ACC112 (cell line): ENCODE data around the gene AGBL1.

Experiments
- H2AFZ ChIP-seq: fragments of 200-600 bp; sonication (generic); one replicate; pipeline ENCODE4 v1.6.0; 2017; ENCODE audit warnings: antibody characterized with exemption, low read length; ENCODE audit not compliant: unreplicated experiment
- H3K27ac ChIP-seq: fragments of 200-600 bp; sonication (generic); 2 replicates; pipeline ENCODE4 v1.5.1; 2014; ENCODE audit warnings: low read depth, mild to moderate bottlenecking, antibody characterized with exemption, low read length, moderate library complexity
- H3K27me3 ChIP-seq: fragments of 200-600 bp; sonication (generic); 2 replicates; pipeline ENCODE4 v1.6.1; 2014; ENCODE audit warnings: mild to moderate bottlenecking, antibody characterized with exemption, low read length, moderate library complexity, mixed read lengths; ENCODE audit not compliant: insufficient read depth
- H3K36me3 ChIP-seq: fragments of 200-600 bp; sonication (generic); 2 replicates; pipeline ENCODE4 v1.6.1; 2016; ENCODE audit warnings: mild to moderate bottlenecking, antibody characterized with exemption, low read length, moderate library complexity, mixed read lengths; ENCODE audit not compliant: insufficient read depth
- H3K4me1 ChIP-seq: fragments of 200-600 bp; sonication (generic); one replicate; pipeline ENCODE4 v1.6.1; 2016; ENCODE audit warnings: low read length, mixed read lengths; ENCODE audit not compliant: insufficient read depth, unreplicated experiment, control insufficient read depth
- H3K4me3 ChIP-seq: fragments of 200-600 bp; sonication (generic); 2 replicates; pipeline ENCODE4 v1.5.1; 2014; ENCODE audit warnings: mild to moderate bottlenecking, low read depth, low read length
- H3K79me2 ChIP-seq: fragments of 200-600 bp; sonication (generic); one replicate; pipeline ENCODE4 v1.6.0; 2016; ENCODE audit warnings: low read length; ENCODE audit not compliant: control insufficient read depth, unreplicated experiment, insufficient read depth

AGBL1 gene

DNA sequence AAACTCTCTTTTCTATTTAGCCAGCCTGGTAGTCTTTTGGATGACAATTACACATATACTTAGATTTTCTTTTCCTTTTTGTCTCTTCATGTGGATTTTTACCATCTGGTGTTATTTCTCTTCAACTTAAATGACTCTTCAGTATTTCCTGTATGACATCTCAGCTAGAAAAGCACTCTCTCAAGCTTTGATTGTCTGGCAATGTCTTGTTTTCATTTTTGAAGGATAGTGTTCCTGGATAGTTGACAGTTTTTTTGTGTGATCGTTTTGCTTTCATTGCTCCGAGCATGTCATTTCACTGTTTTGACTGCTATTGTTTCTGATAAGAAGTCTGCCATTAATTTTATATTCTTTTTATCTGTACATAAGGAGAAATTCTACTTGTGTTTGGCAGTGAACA lies 766.4 kb downstream of the AGBL1 start:
- H3K27me3 ChIP-seq, result no peaks in the 10 kb centered on the region
- no peak overlapping the region for H3K27ac ChIP-seq
- H2AFZ ChIP-seq, result no peak overlapping the region
- no peaks in the 10 kb centered on the region for H3K79me2 ChIP-seq
- no peak overlapping the region for H3K4me3 ChIP-seq
- no peaks in the 10 kb centered on the region for H3K36me3 ChIP-seq
- H3K4me1 ChIP-seq, result no peaks in the 10 kb centered on the region

DNA sequence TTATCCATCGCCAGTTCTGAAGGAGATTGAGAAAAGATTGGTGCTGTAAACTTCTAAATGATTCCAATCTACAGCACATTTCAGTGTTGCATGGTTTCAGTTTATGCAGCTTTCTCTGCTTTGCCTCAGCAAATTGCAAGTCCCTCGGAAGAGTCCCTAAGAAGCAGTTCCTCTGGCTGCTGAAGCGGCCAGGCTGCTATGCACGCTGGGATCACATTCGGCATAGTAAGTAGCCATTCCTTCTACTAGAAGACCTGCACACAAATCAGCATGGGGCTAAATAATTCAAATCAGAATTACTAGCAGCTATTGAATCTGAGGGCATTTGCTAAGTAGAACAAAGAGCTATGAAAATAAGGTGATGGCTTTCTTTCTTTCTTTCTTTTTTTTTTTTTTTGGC lies 769.5 kb downstream of the AGBL1 start:
- Histone ChIP-seq H3K27me3 (no peaks in the 10 kb centered on the region), H3K27ac (no peak overlapping the region), H3K4me1 (no peaks in the 10 kb centered on the region), H3K79me2 (no peaks in the 10 kb centered on the region), H2AFZ (no peak overlapping the region), H3K36me3 (no peaks in the 10 kb centered on the region), H3K4me3 (no peak overlapping the region)

- H3K27me3 ChIP-seq, result no peaks in the 10 kb centered on the region
- no peaks in the 10 kb centered on the region for H3K36me3 ChIP-seq
- no peak overlapping the region for H3K27ac ChIP-seq
- H3K4me1 ChIP-seq, result no peaks in the 10 kb centered on the region
- no peak overlapping the region for H2AFZ ChIP-seq
- no peak overlapping the region for H3K4me3 ChIP-seq
- no peaks in the 10 kb centered on the region for H3K79me2 ChIP-seq
These were observed 770.1 kb downstream of the AGBL1 start for GRCh38 chr15:86849558-86850285.

- Histone ChIP-seq H3K36me3 (no peaks in the 10 kb centered on the region), H3K79me2 (no peaks in the 10 kb centered on the region), H3K27me3 (no peaks in the 10 kb centered on the region), H2AFZ (no peak overlapping the region), H3K27ac (no peak overlapping the region), H3K4me1 (no peaks in the 10 kb centered on the region), H3K4me3 (no peak overlapping the region)
These were observed 771.3 kb downstream of the AGBL1 start for GRCh38 chr15:86850939-86851338.

- no peak overlapping the region for H3K27ac ChIP-seq
- H3K4me1 ChIP-seq, result no peaks in the 10 kb centered on the region
- H3K79me2 ChIP-seq, result no peaks in the 10 kb centered on the region
These were observed 773.1 kb downstream of the AGBL1 start for GRCh38 chr15:86852741-86853140.

GRCh38 chr15:86854176-86854575 lies 774.5 kb downstream of the AGBL1 start:
- no peaks in the 10 kb centered on the region for H3K36me3 ChIP-seq
- no peaks in the 10 kb centered on the region for H3K79me2 ChIP-seq
- no peak overlapping the region for H3K27ac ChIP-seq
- H3K27me3 ChIP-seq, result no peaks in the 10 kb centered on the region
- no peak overlapping the region for H3K4me3 ChIP-seq
- H2AFZ ChIP-seq, result no peak overlapping the region
- H3K4me1 ChIP-seq, result no peaks in the 10 kb centered on the region

More at GRCh38 chr15:86852741-86853140, 773.1 kb downstream of the AGBL1 start:
- Histone ChIP-seq H3K36me3 (no peaks in the 10 kb centered on the region), H2AFZ (no peak overlapping the region), H3K4me3 (no peak overlapping the region), H3K27me3 (no peaks in the 10 kb centered on the region)

DNA sequence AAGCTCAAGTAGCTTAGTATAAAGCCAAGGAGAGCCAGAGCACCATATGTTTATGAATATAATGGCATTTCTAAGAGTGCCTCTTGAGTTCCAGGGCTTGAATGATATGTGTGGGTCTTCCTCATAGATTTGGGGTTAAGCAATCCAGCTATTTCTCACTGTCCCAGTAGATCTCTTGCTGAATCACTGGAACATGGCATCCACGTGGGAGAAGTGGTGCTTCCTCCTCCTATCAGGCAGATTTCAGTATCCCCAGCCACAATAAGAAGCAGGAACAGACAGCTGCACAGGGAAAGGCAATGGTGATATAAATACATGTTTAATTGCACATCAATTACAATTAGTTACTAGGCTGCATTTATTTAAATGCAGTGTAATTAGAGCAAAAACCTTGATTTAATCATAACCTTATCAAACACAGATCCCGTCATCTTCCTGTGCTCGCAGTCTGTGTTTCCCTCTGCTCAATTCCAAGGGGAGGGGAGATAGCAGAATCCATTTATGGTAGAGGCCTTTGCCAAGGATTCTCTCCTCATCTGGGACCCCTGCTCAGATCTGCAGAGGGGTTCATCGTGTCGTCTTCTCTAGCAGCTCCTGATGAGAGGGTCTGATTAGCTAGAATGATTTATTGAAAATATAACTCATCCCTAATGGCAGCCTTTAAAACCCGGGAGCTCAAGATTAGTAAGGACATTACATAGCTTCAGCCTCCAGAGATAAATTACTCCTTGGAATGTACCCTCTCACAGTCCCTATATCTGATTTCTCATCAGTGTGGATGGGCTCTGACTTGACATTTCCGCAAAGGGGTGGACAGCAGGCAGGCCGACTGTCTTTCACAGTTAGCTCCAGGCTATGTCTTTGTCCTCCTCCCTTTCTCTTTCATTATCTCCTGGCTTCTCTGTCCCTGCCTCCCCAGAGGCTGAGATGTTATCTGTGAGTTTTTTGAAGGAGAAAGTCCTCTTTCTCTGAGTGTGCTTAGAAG lies 775.9 kb downstream of the AGBL1 start:
- H3K4me3 ChIP-seq, result no peak overlapping the region
- no peak overlapping the region for H2AFZ ChIP-seq
- H3K27ac ChIP-seq, result no peak overlapping the region
- no peaks in the 10 kb centered on the region for H3K36me3 ChIP-seq
- no peaks in the 10 kb centered on the region for H3K27me3 ChIP-seq
- H3K4me1 ChIP-seq, result no peaks in the 10 kb centered on the region
- no peaks in the 10 kb centered on the region for H3K79me2 ChIP-seq

DNA sequence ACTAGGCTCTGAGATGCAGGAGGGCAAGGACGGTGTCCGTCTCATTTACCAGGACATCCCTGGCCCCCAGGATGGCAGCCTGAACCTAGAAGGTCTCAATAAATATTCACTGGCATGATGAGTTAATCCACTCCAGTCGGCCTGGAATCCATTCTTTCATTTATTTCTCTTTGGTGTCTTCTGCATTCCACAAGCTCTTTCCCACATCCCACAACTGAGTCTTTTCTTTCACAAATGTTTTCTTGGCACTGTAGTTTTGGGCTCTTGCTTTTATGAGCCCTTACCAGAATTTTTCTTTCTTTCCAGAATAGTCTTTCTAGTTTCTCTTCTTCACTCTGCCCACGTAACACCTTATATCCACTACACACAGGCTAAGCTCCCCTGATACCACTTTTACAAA lies 778.0 kb downstream of the AGBL1 start:
- Histone ChIP-seq H3K79me2 (no peaks in the 10 kb centered on the region), H3K4me1 (no peaks in the 10 kb centered on the region), H3K27me3 (no peaks in the 10 kb centered on the region), H3K36me3 (no peaks in the 10 kb centered on the region), H3K4me3 (no peak overlapping the region), H2AFZ (no peak overlapping the region), H3K27ac (no peak overlapping the region)

DNA sequence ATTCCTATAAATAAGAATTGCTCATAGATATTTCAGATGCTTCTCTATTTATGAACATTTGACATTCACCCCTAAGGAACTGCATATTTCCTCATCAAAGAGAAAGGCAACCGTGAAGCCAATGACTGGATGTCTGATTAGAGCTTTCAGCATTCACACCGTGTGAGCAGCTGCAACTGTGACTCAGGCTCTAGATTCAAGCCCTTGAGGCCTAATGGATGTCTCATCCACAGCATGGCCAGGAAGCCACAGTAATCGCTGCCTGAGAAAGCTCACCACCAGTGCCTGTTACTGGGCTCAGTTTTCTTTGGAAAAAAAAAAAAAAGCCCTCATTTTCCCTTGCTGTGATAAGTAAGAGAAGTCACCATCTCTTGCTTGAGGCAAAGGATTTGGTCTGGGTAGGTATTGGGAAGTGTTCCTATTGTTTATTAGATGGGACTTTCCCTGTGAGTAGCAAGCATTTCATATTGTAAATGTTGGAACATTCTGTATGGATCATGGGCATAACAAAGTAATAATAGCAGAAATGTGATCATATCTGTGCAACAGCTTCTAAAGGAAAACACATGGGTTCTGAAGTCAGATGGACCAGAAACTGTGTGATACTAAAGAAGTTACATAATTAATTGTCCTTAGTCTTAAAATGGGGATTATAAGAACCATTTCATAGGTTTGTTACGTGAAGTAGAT lies 783.7 kb downstream of the AGBL1 start:
- Histone ChIP-seq H3K27me3 (no peaks in the 10 kb centered on the region), H3K27ac (no peak overlapping the region), H3K4me3 (no peak overlapping the region), H2AFZ (no peak overlapping the region), H3K79me2 (no peaks in the 10 kb centered on the region), H3K36me3 (no peaks in the 10 kb centered on the region), H3K4me1 (no peaks in the 10 kb centered on the region)

GRCh38 chr15:86865920-86866319 lies 786.2 kb downstream of the AGBL1 start:
- no peaks in the 10 kb centered on the region for H3K36me3 ChIP-seq

More at GRCh38 chr15:86865920-86866319, 786.2 kb downstream of the AGBL1 start:
- Histone ChIP-seq H3K27ac (no peak overlapping the region), H3K4me3 (no peak overlapping the region), H3K27me3 (no peaks in the 10 kb centered on the region), H3K4me1 (no peaks in the 10 kb centered on the region), H3K79me2 (no peaks in the 10 kb centered on the region), H2AFZ (no peak overlapping the region)
